ENCODE data around the gene MAP4K2.
A peak's percentile ranks its signal among the peaks of the same experiment; 100 is the strongest.
"Not testable (repeated sequence)": the region's sequence is repeated elsewhere in the genome, so short reads cannot be mapped to it uniquely, and the experiment has no call there.

Gene MAP4K2

DNA sequence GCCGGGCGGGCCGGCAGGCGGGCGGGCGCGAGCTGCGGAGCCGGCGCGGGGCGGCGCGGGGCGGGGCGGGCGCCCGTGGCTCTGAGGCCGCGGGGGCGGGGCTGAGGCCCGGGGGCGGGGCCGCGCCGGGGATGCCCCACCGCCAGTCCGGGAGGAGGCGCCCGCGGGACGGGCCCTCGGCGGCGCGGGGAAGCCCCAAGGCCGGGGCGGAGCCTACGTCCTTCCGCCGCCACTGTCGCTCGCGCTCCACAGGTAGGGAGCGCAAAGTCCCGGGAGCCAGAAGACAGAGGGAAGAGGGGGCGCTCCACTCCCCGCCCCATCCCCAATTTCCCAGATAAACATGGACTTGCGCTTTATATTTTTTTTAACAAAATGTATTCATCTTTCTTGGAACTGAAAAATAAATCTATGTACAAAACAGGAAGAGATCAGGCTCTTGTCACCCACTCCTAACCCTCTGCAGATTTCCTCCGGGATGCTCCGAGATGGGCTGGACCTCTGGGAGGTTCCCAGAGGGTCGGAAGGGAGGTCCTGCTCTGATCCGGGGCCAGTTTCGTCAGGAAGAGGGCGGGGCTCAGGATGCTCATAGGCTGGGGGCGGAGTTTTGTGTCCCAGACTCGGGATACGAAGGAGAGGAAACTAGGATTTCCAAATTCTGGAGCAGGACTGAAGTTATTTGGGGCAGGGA is at the start of gene MAP4K2:
Gene MAP4K2 (minus strand): TSS at position 57 of the 688 bp plus-strand sequence. CDS start 65 bp downstream, outside the sequence.
- peak; percentile 75 for DNase-seq (ENCODE audit: low read depth)

DNA sequence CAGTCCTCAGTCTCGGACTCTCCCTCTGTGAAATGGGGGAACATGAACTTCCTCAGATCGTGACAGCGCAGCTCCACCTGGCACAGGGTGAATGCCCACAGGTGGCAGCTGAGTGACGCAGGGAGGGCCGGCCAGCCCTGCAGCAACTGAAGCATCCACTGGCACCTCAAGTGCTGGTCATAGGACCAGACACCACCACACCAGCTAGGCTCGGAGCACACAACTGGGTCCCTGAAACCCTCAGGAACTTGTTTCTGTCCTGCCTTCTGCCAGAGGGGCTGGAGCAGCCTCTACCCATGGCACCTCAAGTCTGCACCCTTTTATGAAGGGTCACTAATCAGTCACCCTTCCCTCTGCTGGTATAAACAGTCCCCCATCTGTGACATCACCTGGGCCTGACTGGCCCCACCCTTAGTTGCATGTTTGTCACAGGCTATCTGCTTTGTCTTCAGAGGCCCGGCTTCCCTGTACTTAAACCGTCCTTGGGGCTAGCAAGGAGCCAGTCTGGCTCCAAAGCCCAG is 48.9 kb upstream of the MAP4K2 start:
- DNase-seq (ENCODE audit: low read depth) = no peak

DNA sequence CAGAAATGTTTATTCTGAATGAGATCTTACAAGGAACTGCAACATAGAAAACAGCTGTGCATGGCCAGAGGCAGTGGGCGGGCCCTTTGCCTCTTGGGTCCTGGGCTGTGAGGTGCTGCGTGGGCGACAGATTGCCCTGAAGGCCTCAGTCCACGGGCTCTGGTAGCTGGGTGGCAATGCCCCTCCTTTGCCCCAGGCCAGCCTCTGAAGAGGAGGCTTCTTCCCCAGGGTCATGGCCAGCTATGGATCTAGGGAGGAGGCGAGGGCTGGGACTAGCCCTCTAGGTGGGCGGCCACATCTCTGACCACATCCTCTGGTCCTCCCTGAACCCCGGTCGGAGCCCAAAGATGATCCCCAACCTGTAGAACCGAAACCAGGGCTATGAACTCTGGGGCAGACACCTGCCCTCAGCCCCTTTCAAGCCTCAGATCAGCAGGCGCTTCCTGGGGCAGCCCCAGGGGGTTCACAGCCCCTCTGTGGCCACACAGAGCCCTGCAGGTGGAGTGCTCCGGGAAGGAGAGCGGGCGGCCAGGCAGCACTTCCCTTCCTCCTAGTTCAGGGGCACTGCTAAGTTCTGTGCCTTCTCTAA is 48.1 kb upstream of the MAP4K2 start:
- no peak for DNase-seq (ENCODE audit: low read depth)

DNA sequence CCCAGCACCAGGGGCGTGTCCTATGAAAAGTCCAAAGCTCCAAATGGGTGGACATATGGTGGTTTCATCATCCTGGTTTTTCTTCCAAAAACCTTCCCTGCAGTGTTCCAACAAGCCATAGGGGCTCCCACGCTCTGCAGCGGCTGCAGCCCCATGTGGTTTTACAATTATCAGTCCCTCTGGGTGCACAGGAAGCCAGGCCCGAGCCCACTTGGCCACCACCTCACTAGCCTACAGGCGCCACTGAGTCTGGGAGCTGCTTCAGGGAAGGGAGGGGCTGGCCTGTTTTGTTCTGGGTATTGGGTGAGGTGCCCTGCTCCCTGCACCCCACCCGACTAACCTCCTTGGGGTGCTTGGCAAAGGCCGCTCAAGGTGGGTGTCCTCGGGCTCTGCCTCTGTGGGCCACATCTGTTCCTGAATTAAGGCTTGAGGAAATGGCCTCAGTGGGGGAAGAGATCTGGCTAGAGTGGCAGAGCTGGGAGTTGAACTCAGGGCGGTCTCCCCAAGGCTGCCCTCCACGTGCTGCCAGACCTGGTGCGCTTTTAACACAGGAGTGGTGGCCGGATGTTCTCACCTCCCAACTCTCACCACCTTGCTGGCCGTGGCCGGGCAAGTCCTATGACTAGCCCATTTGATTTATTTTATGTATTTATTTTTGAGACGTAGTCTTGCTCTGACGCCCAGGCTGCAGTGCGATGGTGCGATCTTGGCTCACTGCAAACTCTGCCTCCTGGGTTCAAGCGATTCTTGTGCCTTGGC is 46.8 kb upstream of the MAP4K2 start:
- DNase-seq (ENCODE audit: low read depth) = no peak

DNA sequence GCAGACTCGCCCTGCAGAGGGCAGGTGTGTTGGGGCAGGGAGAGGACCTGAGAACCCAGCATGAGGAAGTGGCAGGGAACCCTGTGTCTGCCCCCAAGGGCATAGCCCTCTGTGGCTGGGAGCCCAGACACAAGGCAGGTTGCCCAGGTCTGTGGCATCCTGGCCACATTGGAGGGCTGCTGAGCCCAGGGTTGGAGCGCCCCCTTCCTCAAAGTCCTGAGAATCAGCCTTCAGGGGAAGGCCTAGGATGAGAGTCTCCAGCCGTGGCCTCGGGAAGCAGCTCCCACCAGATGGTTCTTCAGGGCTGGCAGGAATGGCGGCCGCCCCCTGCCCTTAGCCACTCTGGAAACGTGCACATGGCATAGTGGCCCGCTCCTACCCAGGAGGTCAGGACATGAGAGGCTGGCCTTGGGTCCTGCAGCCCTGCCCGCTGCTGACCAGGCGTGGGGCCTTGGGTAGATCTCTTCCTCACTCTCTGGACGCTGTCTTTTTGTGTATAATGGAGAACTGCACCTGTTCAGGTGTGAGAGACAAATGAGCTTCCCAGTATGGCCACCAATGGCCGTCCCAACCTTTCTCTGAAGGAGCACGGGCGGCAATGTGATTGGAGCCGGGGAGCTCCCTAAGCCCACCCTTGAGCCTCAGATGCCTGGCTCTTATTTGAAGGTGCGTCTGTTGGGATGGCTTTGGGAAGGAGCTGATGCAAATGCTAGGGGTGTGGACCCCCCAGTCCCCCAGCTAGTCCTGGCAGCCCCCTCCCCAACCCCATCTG is 46.0 kb upstream of the MAP4K2 start:
- no peak for DNase-seq (ENCODE audit: low read depth)

DNA sequence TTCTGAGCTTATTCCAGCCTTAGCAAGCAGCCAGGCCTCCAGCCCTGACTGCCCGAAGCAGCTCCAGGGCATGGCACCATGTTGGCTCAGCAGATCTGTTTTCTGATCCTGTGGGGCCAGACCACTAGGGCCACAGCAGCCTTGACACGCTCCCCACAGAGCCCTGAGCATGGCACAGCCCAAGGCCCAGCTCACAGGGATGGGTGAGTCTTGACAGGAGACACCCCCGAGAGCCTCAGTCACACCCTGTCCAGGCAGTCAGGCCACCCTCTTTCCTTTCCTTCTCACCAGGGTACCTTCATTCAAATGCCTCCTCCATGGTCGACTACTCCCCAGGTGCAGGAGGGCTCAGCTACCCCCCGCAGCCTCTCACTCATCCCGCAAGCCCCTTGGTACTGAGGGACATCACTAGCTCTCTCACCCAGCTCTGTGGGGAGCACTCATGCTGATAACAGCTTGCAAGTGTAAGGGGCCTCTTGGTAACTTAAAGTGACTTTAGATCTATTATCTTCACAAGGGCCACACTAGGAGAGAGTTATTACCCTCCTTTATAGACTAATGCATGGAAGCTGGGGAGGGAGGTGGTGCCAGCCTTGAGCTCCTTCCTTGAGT is 45.3 kb upstream of the MAP4K2 start:
- DNase-seq (ENCODE audit: low read depth) = no peak

DNA sequence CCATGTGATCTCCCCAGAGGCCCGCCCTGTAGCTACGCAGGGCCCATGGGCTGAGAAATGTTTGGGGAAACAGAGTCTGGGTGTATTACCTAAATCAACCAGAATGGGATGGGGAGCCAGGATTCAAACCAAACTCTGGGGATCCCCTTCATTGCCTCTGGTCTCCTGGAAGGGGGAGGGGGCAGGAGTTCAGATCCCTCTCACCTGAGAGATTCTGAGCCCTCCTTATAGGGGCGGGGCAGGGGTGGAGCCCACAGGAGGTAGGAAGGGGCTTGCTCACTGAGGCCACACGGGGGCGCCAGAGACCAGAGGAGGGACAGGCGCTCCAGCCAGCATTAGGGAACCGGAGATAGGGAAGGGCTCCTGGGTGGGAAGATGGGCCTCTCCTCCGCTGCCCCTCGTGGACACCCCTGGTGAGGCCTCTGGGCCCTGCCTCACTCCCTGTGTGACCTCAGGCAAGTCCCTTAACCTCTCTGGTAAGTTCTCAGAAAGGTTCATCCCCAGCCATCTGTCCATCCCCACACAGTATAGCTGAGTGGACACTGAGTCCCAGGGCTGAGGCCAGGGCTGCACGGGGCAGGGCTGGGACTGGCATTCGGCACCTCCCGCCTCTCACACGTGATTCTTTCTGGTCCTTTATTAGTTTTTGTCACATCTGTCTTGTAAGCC is 44.1 kb upstream of the MAP4K2 start:
- DNase-seq (ENCODE audit: low read depth) = peak; percentile 82

DNA sequence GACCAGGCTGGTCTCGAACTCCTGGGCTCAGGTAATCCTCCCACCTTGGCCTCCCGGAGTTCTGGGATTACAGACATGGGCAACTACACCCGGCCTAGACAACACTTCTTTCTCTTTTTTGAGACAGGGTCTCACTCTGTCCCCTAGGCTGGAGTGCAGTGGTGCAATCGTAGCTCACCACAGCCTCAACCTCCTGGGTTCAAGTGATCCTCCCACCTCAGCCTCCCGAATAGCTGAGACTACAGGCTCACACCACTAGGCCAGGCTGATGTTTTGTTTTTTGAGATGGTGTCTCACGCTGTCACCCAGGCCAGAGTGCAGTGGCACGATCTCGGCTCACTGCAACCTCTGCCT is 42.7 kb upstream of the MAP4K2 start:
- DNase-seq (ENCODE audit: low read depth) = not testable (repeated sequence)

DNA sequence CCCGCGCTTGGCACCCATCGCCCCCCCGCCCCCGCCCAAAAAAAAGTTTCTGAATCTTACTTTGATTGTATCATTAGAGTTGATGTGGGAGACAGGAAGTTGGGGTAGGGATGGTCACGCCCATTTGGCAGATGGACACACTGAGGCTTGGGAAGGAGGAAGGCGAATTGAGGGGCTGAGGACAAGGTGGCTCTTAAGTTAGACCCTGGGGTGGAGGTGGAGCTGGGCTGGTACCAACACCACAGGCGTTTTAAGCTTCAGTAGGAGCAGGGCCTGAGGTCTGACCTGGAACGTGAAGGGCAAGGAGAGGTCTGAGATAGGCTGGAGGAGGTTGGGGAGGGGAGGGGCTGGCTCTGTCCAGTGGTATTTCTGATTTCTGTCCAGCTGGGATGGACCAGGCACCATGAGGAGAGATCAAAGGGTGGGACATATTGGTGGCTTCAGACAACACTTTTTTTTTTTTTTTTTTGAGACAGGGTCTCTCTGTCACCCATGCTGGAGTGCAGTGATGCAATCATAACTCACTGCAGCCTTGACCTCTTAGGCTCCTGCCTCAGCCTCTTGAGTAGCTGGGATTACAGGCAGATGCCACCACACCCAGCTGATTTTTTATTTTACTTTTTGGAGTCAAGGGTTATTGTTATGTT is 42.2 kb upstream of the MAP4K2 start:
- DNase-seq (ENCODE audit: low read depth) = no peak

DNA sequence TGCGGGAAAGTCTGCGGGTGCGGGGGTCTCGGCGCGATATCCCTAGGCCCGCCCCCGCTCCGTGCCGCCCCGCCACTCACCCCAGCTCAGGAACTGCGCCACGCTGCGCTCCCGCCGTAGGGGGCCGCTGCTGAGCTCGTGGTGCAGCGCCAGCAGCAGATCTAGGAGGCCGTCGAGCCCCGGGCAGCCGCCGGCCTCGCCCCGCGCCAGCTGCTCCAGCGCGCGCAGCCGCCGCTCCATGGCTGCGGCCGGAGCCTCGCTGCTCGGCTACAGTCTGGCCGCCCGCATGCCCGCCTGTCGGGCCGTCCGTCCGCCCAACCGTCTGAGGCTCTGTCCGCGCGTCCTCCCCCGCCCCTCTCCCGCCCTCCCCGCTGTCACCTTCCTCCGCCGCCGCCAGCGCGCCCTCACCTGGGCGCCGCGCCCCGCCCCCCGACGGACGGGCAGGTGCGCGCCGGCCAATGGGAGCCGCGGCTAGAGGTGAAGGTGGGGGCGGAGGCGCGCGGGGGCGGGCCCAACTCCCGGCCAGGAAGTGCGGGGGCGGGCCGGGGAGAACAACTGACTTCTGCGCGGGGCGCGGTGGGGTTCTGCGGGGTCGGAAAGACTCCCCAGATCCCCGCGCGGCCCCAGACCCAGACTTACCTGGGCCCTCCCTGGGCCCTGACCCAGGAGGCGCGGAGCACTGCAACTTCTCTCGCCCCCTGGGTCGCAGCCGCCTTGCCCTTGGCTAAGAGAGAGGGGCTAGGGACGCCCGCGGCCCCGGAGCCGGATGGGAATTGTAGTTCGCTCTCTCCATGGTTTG is 41.5 kb upstream of the MAP4K2 start, which contains the start of gene CDC42BPG:
Gene CDC42BPG (minus strand): TSS at position 324 of the 799 bp plus-strand sequence. CDS start 84 bp downstream, at position 240.
- DNase-seq (ENCODE audit: low read depth) = no peak

DNA sequence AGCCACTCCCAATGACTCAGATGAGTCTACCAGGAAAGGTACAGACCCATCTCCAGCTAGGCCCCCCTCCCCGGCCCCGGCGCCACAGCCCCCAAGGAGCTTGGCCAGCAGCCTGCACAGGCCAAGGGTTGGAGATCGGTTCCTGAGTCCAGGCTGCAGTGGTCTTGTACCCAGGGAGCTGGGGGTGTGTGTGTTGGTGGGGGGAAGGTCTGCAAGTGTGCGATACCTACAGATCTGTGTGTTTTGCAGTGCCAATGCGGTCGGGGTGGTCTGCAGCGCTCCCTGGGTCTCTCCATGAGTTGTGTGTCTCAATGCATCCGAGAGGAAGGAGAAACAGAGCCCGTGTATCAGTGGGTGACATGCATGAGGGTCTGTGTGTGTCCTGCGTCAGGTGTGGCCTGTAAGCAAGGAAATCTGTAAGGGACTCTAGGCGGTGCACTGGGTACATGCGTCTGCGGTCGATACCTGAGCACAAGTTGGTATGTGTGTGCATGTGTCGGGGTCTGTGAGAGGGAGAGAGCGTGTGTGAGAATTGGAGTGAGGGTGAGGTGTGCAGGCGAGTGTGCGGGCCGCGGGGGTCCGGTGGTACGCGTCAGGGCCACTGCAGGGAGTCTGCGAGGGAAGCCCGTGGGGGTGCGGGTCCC is 40.8 kb upstream of the MAP4K2 start:
- no peak for DNase-seq (ENCODE audit: low read depth)

DNA sequence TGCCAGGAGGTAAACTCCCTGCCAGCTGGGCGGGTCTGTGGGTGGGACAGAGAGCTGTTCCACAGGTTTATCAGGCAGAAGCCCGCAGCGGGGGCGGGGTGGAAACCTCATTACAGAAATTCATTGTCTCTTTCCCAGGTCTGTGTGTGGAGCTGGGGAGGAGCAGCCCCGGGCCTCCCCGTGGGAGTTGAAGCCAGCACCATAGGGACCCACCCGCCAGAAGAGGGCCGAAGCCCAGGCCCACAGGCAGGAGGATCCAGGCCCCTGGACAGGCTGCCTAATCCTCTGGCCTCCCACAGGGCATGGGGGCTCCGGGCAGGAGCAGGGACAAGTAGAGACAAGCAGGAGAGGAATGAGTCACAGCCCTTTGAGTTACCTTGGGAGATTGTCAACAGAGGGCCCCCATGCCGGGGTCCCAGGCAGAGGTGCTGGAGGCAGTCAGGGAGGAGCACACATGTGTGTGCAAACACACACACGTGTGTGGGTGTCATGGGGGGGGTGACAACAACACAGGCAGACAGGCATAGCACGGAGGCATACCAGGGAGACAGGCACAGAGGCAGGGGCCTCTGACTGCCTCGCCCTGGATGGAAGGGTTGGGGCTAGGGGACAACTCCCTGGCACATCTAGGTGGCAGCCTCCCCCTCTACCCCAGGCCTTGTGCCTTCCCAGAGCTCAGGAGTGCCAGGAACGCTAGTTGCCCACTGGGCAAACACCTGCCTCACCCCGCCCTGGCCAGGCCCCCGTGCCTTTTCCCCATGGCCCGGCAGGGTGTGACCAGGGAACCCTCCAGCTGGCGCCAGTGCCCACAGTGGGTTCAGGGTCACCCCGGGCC is 40.1 kb upstream of the MAP4K2 start:
- no peak for DNase-seq (ENCODE audit: low read depth)

DNA sequence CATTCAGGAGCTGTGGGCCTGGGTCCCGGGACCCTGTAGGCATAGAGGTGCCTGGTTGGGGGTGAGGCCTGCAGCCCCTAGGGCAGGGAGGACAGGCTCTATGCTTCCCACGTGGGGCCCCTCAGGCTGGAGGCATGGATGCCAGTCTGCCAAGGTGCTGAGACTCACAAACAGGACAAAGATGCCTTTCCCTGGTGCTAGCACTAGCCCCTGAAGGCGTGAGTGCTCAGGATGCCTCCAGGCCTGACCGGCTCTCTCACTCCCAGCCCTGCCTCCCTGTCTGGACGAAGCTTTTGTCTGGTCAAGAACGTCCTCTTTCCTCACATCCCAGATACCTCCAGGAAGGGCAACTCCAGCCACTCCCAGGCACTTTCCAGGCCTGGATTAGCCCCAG is 39.3 kb upstream of the MAP4K2 start:
- DNase-seq (ENCODE audit: low read depth) = no peak

DNA sequence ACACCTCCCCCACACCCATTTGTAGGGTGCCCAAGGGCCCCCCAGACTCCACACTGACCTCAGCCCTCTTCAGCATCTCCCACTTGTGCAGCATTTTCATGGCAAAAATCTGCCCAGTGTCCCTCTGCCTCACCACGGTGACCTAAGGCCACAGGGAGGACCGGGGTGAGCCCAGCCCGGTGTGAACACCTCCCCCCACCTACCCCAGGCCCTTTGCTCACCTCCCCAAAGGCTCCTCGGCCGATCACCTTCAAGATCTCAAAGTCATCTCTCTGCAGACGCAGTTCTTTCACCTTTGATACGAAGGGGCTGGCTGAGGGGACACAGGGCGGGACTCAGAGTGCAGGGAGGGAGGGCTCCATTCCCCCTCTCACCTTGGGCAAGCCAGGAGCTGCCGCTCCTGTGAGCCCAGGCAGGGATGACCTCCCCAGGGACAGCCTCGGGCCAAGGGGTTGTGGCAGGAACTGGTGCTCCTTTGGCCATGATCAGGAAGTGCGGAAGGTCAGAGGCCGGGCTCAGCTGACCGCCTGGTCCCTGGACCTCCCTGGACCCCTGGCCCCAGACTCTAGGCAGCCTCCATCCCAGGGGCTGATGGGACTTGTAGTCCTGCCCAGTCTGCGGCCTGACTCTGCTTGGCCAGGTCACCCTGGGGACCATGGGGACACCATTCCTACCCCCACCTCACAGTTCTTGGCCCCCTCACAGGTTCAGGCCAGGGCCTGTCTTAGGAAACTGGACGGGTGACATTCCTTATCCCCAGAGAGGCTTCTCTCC is 38.8 kb upstream of the MAP4K2 start:
- DNase-seq (ENCODE audit: low read depth) = no peak

DNA sequence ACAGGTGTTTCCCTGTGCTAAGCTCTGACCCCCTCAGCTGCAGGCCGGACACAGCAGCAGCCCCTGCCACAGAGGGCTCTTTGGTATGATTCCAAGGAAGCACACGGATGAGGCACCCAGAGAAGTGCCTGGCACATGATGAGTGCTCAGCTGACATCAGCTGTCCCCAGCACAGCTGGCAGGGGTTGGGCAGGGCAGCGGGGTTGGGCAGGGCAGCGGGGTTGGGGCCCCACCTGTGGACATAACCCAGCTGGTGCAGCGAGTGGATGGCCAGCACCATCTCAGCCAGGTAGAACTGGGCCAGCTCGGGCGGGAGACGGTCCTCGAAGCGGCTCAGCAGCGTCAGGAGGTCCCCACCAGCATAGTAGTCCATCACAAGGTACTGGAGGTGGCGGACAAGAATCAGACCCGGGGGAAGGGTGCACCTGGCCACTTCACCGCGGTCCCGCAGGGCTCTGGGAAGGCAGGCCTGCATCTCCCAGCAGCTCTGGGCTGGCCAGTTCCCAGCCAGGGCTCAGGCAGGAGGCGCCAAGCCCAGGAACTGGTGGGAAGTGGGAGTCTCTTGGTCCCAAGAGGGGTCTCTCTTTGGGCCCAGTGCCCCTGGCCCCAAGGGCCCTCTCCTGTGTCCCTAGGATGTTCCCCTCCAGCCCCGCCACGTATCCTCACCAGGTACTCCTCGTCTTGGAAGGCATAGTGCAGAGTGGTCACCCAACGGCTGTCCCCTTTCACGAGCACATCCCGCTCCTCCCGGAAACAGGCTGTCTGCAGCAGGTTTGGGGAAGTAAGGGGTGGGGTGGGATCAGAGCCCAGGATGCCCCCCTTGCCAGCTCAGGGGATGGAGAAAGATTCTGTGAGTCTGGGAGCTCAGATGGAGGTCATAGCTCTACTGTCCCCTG is 37.1 kb upstream of the MAP4K2 start:
- no peak for DNase-seq (ENCODE audit: low read depth)

DNA sequence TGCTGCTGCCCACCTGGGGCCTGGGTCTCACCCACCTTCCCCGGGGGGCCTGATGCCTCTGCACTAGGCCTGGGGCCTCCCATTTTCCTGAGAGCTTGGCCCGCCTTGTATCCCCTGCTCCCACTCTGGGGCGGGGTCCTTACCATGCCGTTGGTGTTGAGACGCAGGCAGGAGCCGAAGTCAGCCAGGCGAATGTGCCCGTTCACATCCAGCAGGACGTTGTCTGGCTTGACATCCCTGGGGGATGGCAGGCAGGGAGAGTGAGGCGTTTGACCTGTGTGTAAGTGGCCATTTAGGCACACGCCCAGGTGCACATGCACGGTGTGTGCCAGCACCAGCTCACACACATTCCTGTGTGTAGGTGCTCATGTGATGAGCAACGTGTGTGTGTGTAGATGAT is 36.3 kb upstream of the MAP4K2 start:
- no peak for DNase-seq (ENCODE audit: low read depth)
